DOHH2 (cell line): Measurements from ENCODE around the gene TSC22D3.

Experiments used
- H3F3A ChIP-seq: fragments of 200-600 bp; sonication (generic), shearing (Covaris generic); 2 replicates; pipeline ENCODE4 v1.6.0; 2016; ENCODE audit warnings: antibody characterized with exemption, mild to moderate bottlenecking; ENCODE audit not compliant: control insufficient read depth, insufficient read depth
- H3K27ac ChIP-seq: fragments of 200-600 bp; sonication (generic); 2 replicates; pipeline ENCODE4 v1.5.1; 2014; ENCODE audit warnings: low read depth, mild to moderate bottlenecking, low read length, moderate library complexity
- H3K27me3 ChIP-seq: fragments of 200-600 bp; sonication (generic); 2 replicates; pipeline ENCODE4 v1.6.1; 2014; ENCODE audit warnings: mild to moderate bottlenecking, low read length, mixed read lengths; ENCODE audit not compliant: control insufficient read depth
- H3K36me3 ChIP-seq: fragments of 200-600 bp; sonication (generic); 2 replicates; pipeline ENCODE4 v1.6.1; 2014; ENCODE audit warnings: mild to moderate bottlenecking, low read length, moderate library complexity, mixed read lengths; ENCODE audit not compliant: control insufficient read depth
- H3K4me1 ChIP-seq: fragments of 200-600 bp; sonication (generic); 2 replicates; pipeline ENCODE4 v1.6.1; 2014; ENCODE audit warnings: mild to moderate bottlenecking, low read length, mixed read lengths; ENCODE audit not compliant: control insufficient read depth
- H3K4me2 ChIP-seq: fragments of 200-600 bp; sonication (generic); 2 replicates; pipeline ENCODE4 v1.6.0; 2014; ENCODE audit warnings: mild to moderate bottlenecking, low read length, moderate library complexity
- H3K4me3 ChIP-seq: fragments of 200-600 bp; sonication (generic); 2 replicates; pipeline ENCODE4 v1.5.1; 2014; ENCODE audit warnings: mild to moderate bottlenecking, low read length, mixed read lengths
- H3K79me2 ChIP-seq: fragments of 200-600 bp; sonication (generic); 2 replicates; pipeline ENCODE4 v1.6.1; 2014; ENCODE audit warnings: mild to moderate bottlenecking, low read length, mixed read lengths; ENCODE audit not compliant: control insufficient read depth
- H3K9me2 ChIP-seq: fragments of 200-600 bp; sonication (generic); replicated peaks from 2 replicates; pipeline ENCODE4 v1.6.1; 2014; ENCODE audit warnings: mild to moderate bottlenecking, low read length, mixed read lengths; ENCODE audit not compliant: control insufficient read depth
- H3K9me3 ChIP-seq: fragments of 200-600 bp; sonication (generic); 2 replicates; pipeline ENCODE4 v1.6.1; 2014; ENCODE audit warnings: antibody characterized with exemption, low read length, mixed read lengths; ENCODE audit not compliant: control insufficient read depth, insufficient read depth
- H4K20me1 ChIP-seq: fragments of 200-600 bp; sonication (generic); 2 replicates; pipeline ENCODE4 v1.6.0; 2014; ENCODE audit warnings: low read depth, mild to moderate bottlenecking, antibody characterized with exemption, low read length, moderate library complexity; ENCODE audit not compliant: control insufficient read depth, insufficient read depth
- CTCF ChIP-seq: fragments of 200-600 bp; sonication (generic); IDR thresholded peaks from one replicate; pipeline ENCODE4 v1.5.1; 2014; ENCODE audit warnings: antibody characterized with exemption, mild to moderate bottlenecking, low read depth, low read length; ENCODE audit not compliant: poor library complexity, severe bottlenecking
- EZH2phosphoT487 ChIP-seq: fragments of 200-600 bp; sonication (generic); IDR thresholded peaks from 2 replicates; pipeline ENCODE4 v1.6.1; 2017; ENCODE audit warnings: borderline replicate concordance, mild to moderate bottlenecking, antibody characterized with exemption, low read length, moderate library complexity, mixed read lengths

Gene TSC22D3

GRCh38 chrX:107787827-107788226 lies 12.2 kb upstream of the TSC22D3 start:
- no peaks in the 10 kb centered on the region for H3K36me3 ChIP-seq
- H3K9me2 ChIP-seq = no peaks in the 10 kb centered on the region
- TF ChIP-seq EZH2phosphoT487 (no peak), CTCF (no peak)
- no peak overlapping the region for H3K4me3 ChIP-seq
- H4K20me1 ChIP-seq = no peaks in the 10 kb centered on the region
- H3K4me2 ChIP-seq = no peak overlapping the region
- no peaks in the 10 kb centered on the region for H3K4me1 ChIP-seq
- H3K27me3 ChIP-seq = no peaks in the 10 kb centered on the region
- H3F3A ChIP-seq = no peaks in the 10 kb centered on the region
- no peaks in the 10 kb centered on the region for H3K79me2 ChIP-seq
- no peaks in the 10 kb centered on the region for H3K9me3 ChIP-seq
- H3K27ac ChIP-seq = no peak overlapping the region

GRCh38 chrX:107780525-107780924 lies 4.9 kb upstream of the TSC22D3 start:
- H3K4me2 ChIP-seq = no peak overlapping the region
- H3K9me3 ChIP-seq = no peaks in the 10 kb centered on the region
- H3K4me1 ChIP-seq = peaks cover 10% of the 10 kb centered on the region
- no peak overlapping the region for H3K27ac ChIP-seq
- no peak for TF ChIP-seq CTCF
- TF ChIP-seq EZH2phosphoT487 = no peak
- H3F3A ChIP-seq = no peaks in the 10 kb centered on the region
- H3K4me3 ChIP-seq = no peak overlapping the region
- no peaks in the 10 kb centered on the region for H3K79me2 ChIP-seq
- H3K27me3 ChIP-seq = peaks cover 1% of the 10 kb centered on the region
- no peaks in the 10 kb centered on the region for H3K9me2 ChIP-seq
- no peaks in the 10 kb centered on the region for H4K20me1 ChIP-seq
- H3K36me3 ChIP-seq = no peaks in the 10 kb centered on the region

- no peak for TF ChIP-seq CTCF
- no peak for TF ChIP-seq EZH2phosphoT487
- Histone ChIP-seq H3K9me3 (no peaks in the 10 kb centered on the region), H3K36me3 (no peaks in the 10 kb centered on the region), H3F3A (no peaks in the 10 kb centered on the region), H3K27ac (no peak within 1 kb of the TSS), H4K20me1 (no peaks in the 10 kb centered on the region), H3K79me2 (no peaks in the 10 kb centered on the region), H3K4me3 (peak within 1 kb of the TSS; percentile 66), H3K9me2 (no peaks in the 10 kb centered on the region), H3K4me2 (peak within 1 kb of the TSS; percentile 85), H3K27me3 (peaks cover 18% of the 10 kb centered on the region), H3K4me1 (peaks cover 18% of the 10 kb centered on the region)
Observed at GRCh38 chrX:107777536-107777832, 1.9 kb upstream of the TSC22D3 start, which contains the start of gene NCBP2L. TSS of gene NCBP2L (plus strand) at chrX:107777733. CDS start at chrX:107794221, 16,488 bp downstream.
